ENCODE measurements around the gene SH3RF1.

- TF ChIP-seq CTCF (IDR thresholded peaks at IDR 0.05) = no peak
- no peak for TF ChIP-seq POLR2AphosphoS5 (IDR thresholded peaks at IDR 0.05)
- no peak for TF ChIP-seq EP300 (IDR thresholded peaks at IDR 0.05)
- no peak for TF ChIP-seq POLR2A (IDR thresholded peaks at IDR 0.05)
These were observed 62.2 kb downstream of the SH3RF1 start for GRCh38 chr4:169208516-169208915.

Data from sigmoid colon (tissue), 4 donors.